PC-9 (cell line): ENCODE results near the gene XAGE3.
"Not testable (repeated sequence)": the region's sequence is repeated elsewhere in the genome, so short reads cannot be mapped to it uniquely, and the experiment has no call there.

Source experiments
- CTCF ChIP-seq: fragments of 200-600 bp; sonication (generic); conservative IDR thresholded peaks from 2 replicates; pipeline ENCODE4 v1.6.1; 2017; ENCODE audit warnings: mixed run types, antibody characterized with exemption, mild to moderate bottlenecking, moderate library complexity
- EZH2 ChIP-seq: fragments of 200-600 bp; sonication (generic); IDR thresholded peaks from 2 replicates; pipeline ENCODE4 v1.8.0; 2017; ENCODE audit warnings: antibody characterized with exemption, low read depth

- not testable (repeated sequence) for TF ChIP-seq CTCF, EZH2
These were observed 8.5 kb upstream of the XAGE3 start for GRCh38 chrX:52876386-52876785.
